Airway epithelial cell (primary cell): ENCODE data around the gene PLEKHB1. TPM values are rescaled to one million over a fixed set of nuclear protein-coding genes. Genes with fewer than 3 reads are reported as not detected.

Experiments used
- total RNA-seq: library from RNA; depleted of rRNA; stranded (reverse); fragments of >200 nt; gene quantifications from 2 replicates; pipeline ENCODE4 v1.2.3, GENCODE V29; 2015

PLEKHB1 gene
- total RNA-seq: not detected in 2 replicates

GRCh38 chr11:73645972-73646631 lies at the start of gene PLEKHB1:
Gene PLEKHB1, plus strand, starts transcription at chr11:73646581. Its CDS starts 28 bp downstream, at chr11:73646609.

GRCh38 chr11:73597956-73598718 lies 48.2 kb upstream of the PLEKHB1 start, which contains the start of gene FAM168A:
Gene FAM168A, minus strand, starts transcription at chr11:73598112. Its CDS starts 129,638 bp downstream, at chr11:73468474.

Other genes with a start within 250 kb of the PLEKHB1 start
- 13.6 and 18.5 TPM in 2 replicates for gene FAM168A, start 48.5 kb upstream of the PLEKHB1 start, total RNA-seq
- 133 and 235 TPM in 2 replicates for gene RAB6A, start 114.5 kb downstream of the PLEKHB1 start, total RNA-seq
- 60.4 and 64.1 TPM in 2 replicates for gene MRPL48, start 141.3 kb downstream of the PLEKHB1 start, total RNA-seq
- 107 and 124 TPM in 2 replicates for gene COA4, start 230.3 kb downstream of the PLEKHB1 start, total RNA-seq
- 10.9 and 16.5 TPM in 2 replicates for gene PAAF1, start 230.4 kb downstream of the PLEKHB1 start, total RNA-seq